ENCODE data around the gene C1orf159.
"Not testable (repeated sequence)": the region's sequence is repeated elsewhere in the genome, so short reads cannot be mapped to it uniquely, and the experiment has no call there.

Gene C1orf159

GRCh38 chr1:1115786-1116700 lies at the start of gene C1orf159:
TSS of gene C1orf159 (minus strand) at chr1:1116089. CDS start at chr1:1091543, 24,546 bp downstream.
- DNase-seq: peak; percentile 95

- DNase-seq: no peak
Observed at GRCh38 chr1:1165485-1165884, 49.6 kb upstream of the C1orf159 start.

- no peak for DNase-seq
Observed at GRCh38 chr1:1164701-1165451, 49.0 kb upstream of the C1orf159 start.

GRCh38 chr1:1164361-1164700 lies 48.4 kb upstream of the C1orf159 start:
- DNase-seq: no peak

GRCh38 chr1:1163538-1164070 lies 47.7 kb upstream of the C1orf159 start:
- DNase-seq: no peak

- DNase-seq: no peak
Observed at GRCh38 chr1:1162597-1163537, 47.0 kb upstream of the C1orf159 start.

- DNase-seq: no peak
Observed at GRCh38 chr1:1161683-1162079, 45.8 kb upstream of the C1orf159 start.

GRCh38 chr1:1161078-1161682 lies 45.3 kb upstream of the C1orf159 start:
- no peak for DNase-seq

GRCh38 chr1:1160281-1160930 lies 44.5 kb upstream of the C1orf159 start:
- DNase-seq: no peak

- DNase-seq: no peak
Observed at GRCh38 chr1:1157914-1158710, 42.2 kb upstream of the C1orf159 start.

- no peak for DNase-seq
Observed at GRCh38 chr1:1157426-1157913, 41.6 kb upstream of the C1orf159 start.

GRCh38 chr1:1157033-1157365 lies 41.1 kb upstream of the C1orf159 start:
- no peak for DNase-seq

GRCh38 chr1:1156140-1157032 lies 40.5 kb upstream of the C1orf159 start:
- no peak for DNase-seq

GRCh38 chr1:1155258-1155657 lies 39.4 kb upstream of the C1orf159 start:
- DNase-seq: no peak

GRCh38 chr1:1153874-1154273 lies 38.0 kb upstream of the C1orf159 start:
- DNase-seq: no peak

- DNase-seq: not testable (repeated sequence)
Observed at GRCh38 chr1:1153215-1153614, 37.3 kb upstream of the C1orf159 start.

- DNase-seq: not testable (repeated sequence)
Observed at GRCh38 chr1:1152431-1152830, 36.5 kb upstream of the C1orf159 start.

GRCh38 chr1:1151306-1151705 lies 35.4 kb upstream of the C1orf159 start:
- DNase-seq: no peak

GRCh38 chr1:1150100-1150499 lies 34.2 kb upstream of the C1orf159 start:
- DNase-seq: no peak

GRCh38 chr1:1149416-1149815 lies 33.5 kb upstream of the C1orf159 start:
- DNase-seq: no peak

Data from DMS 273 treated with DMSO at 0.1 percent for 48 hours (cell line).